Skin of body (tissue), 1 donor: Measurements from ENCODE around the gene ADGRG4. TPM values are rescaled to one million over a fixed set of nuclear protein-coding genes. Genes with fewer than 3 reads are reported as not detected.

Experiments
- total RNA-seq: library from RNA; depleted of rRNA; stranded (reverse); fragments of >200 nt; gene quantifications from one replicate; pipeline ENCODE4 v1.2.3, GENCODE V29; 2014

Gene ADGRG4
- total RNA-seq, 1 donor from 2014 or later, result not detected

Other genes with a start within 250 kb of the ADGRG4 start
- 286 TPM for gene FHL1, start 153.4 kb upstream of the ADGRG4 start, total RNA-seq
- 18.0 TPM for gene MAP7D3, start 49.6 kb upstream of the ADGRG4 start, total RNA-seq
- not detected for gene BRS3, start 187.0 kb downstream of the ADGRG4 start, total RNA-seq
- gene HTATSF1, start 196.6 kb downstream of the ADGRG4 start, total RNA-seq, result 39.0 TPM
- 1.1 TPM for gene VGLL1, start 231.3 kb downstream of the ADGRG4 start, total RNA-seq